ENCODE data around the gene PROSER1. TPM values are rescaled to one million over a fixed set of nuclear protein-coding genes. Genes with fewer than 3 reads are reported as not detected.

The PROSER1 gene
- total and polyA plus RNA-seq, 10 donors = 12.8 to 52.2 (median 35.4) TPM

- H3K27ac ChIP-seq = no peak overlapping the region
- WGBS, 5 donors = 48 to 71% (median 55%) methylated on average over 2 of the region's 2 CpGs
- intact Hi-C loops (cut with DNase I; ENCODE audit: low total_unique reads) = no loop called here
Measured at GRCh38 chr13:39047560-39047959, 9.7 kb upstream of the PROSER1 start.

GRCh38 chr13:39044536-39044935 lies 6.6 kb upstream of the PROSER1 start:
- Histone ChIP-seq H3K9me3 (no peaks in the 10 kb centered on the region), H3K36me3 (peaks cover 0 to 65% (median 0%) of the 10 kb centered on the region in 6 donors), H3K4me1 (peaks cover 9 to 45% (median 22%) of the 10 kb centered on the region in 6 donors), H3K4me3 (no peak overlapping the region), H3K27ac (no peak overlapping the region), H3K27me3 (replicated peaks in 1 of 7) (no peaks in the 10 kb centered on the region)
- TF ChIP-seq POLR2A (IDR thresholded peaks at IDR 0.05) (no peak), POLR2AphosphoS5 (IDR thresholded peaks at IDR 0.05) (no peak), CTCF (IDR thresholded peaks at IDR 0.05 in 8 of 11, conservative IDR thresholded peaks at IDR 0.05 in 3 of 11) (no peak)
- no peak for DNase-seq
- intact Hi-C loops (cut with DNase I; ENCODE audit: low total_unique reads) = no loop called here
- 77 to 92% (median 86%) methylated on average over 3 of the region's 3 CpGs for WGBS, 5 donors

More at GRCh38 chr13:39047560-39047959, 9.7 kb upstream of the PROSER1 start:
- H3K9me3 ChIP-seq = no peaks in the 10 kb centered on the region
- H3K27me3 ChIP-seq (replicated peaks in 1 of 7) = no peaks in the 10 kb centered on the region
- peaks cover 0 to 65% (median 0%) of the 10 kb centered on the region in 6 donors for H3K36me3 ChIP-seq
- peaks cover 0 to 26% (median 2%) of the 10 kb centered on the region in 6 donors for H3K4me1 ChIP-seq
- no peak for DNase-seq
- no peak for TF ChIP-seq POLR2A (IDR thresholded peaks at IDR 0.05)
- TF ChIP-seq POLR2AphosphoS5 (IDR thresholded peaks at IDR 0.05) = no peak
- no peak for TF ChIP-seq CTCF (IDR thresholded peaks at IDR 0.05 in 8 of 11, conservative IDR thresholded peaks at IDR 0.05 in 3 of 11)
- no peak overlapping the region for H3K4me3 ChIP-seq

- Histone ChIP-seq H3K4me3 (peak overlapping the region in 2 of 8 donors; percentile 27 to 98), H3K36me3 (peaks cover 0 to 32% (median 0%) of the 10 kb centered on the region in 6 donors), H3K9me3 (no peaks in the 10 kb centered on the region), H3K4me1 (peaks cover 24 to 64% (median 46%) of the 10 kb centered on the region in 6 donors), H3K27ac (peak overlapping the region in 4 of 8 donors; percentile 53 to 95 (median 93)), H3K27me3 (replicated peaks in 1 of 7) (no peaks in the 10 kb centered on the region)
- WGBS, 5 donors = 22 to 60% (median 37%) methylated on average over 1 of the region's 1 CpG
- DNase-seq = no peak
- intact Hi-C loops (cut with DNase I; ENCODE audit: low total_unique reads) = no loop called here
- TF ChIP-seq POLR2A (IDR thresholded peaks at IDR 0.05) (no peak), CTCF (IDR thresholded peaks at IDR 0.05 in 8 of 11, conservative IDR thresholded peaks at IDR 0.05 in 3 of 11) (no peak), POLR2AphosphoS5 (IDR thresholded peaks at IDR 0.05) (no peak)
Measured at GRCh38 chr13:39040206-39040605, 2.3 kb upstream of the PROSER1 start.

- TF ChIP-seq CTCF (IDR thresholded peaks at IDR 0.05 in 8 of 11, conservative IDR thresholded peaks at IDR 0.05 in 3 of 11) = no peak
- TF ChIP-seq POLR2AphosphoS5 (IDR thresholded peaks at IDR 0.05) = no peak
- TF ChIP-seq POLR2A (IDR thresholded peaks at IDR 0.05) = no peak
- no peaks in the 10 kb centered on the region for H3K27me3 ChIP-seq (replicated peaks in 1 of 7)
- H3K4me3 ChIP-seq = peak overlapping the region; percentile 55 to 98 (median 93)
- intact Hi-C loops (cut with DNase I; ENCODE audit: low total_unique reads) = no loop called here
- 4 to 10% (median 7%) methylated on average over 7 of the region's 7 CpGs for WGBS, 5 donors
- peaks cover 0 to 20% (median 0%) of the 10 kb centered on the region in 6 donors for H3K36me3 ChIP-seq
- DNase-seq = no peak
- no peaks in the 10 kb centered on the region for H3K9me3 ChIP-seq
- peak overlapping the region; percentile 86 to 95 (median 92) for H3K27ac ChIP-seq
- peaks cover 31 to 76% (median 58%) of the 10 kb centered on the region in 6 donors for H3K4me1 ChIP-seq
Measured at GRCh38 chr13:39039041-39039440, 1.2 kb upstream of the PROSER1 start.

Measured in spleen (tissue), 11 donors.